ENCODE measurements around the gene CNGB1.
"Not testable (repeated sequence)": the region's sequence is repeated elsewhere in the genome, so short reads cannot be mapped to it uniquely, and the experiment has no call there.

Gene CNGB1

GRCh38 chr16:57920215-57920879 is 50.6 kb downstream of the CNGB1 start:
- no peak for TF ChIP-seq CTCF (IDR thresholded peaks at IDR 0.05; ENCODE audit: borderline replicate concordance, extremely low read depth, low read length, poor library complexity, severe bottlenecking)
- no peak for TF ChIP-seq EZH2 (IDR thresholded peaks at IDR 0.05; ENCODE audit: borderline replicate concordance, low read depth, low read length, severe bottlenecking)
- Histone ChIP-seq H3K27me3 (ENCODE audit: insufficient read depth, low read length, poor library complexity) (no peaks in the 10 kb centered on the region), H3K79me2 (ENCODE audit: insufficient read depth, low read length) (no peaks in the 10 kb centered on the region), H3K4me2 (ENCODE audit: insufficient read depth, low read length) (no peak overlapping the region), H2AFZ (ENCODE audit: low read depth, low read length) (no peak overlapping the region), H3K9ac (ENCODE audit: low read depth, low read length) (no peak overlapping the region), H4K20me1 (ENCODE audit: insufficient read depth, low read length) (no peaks in the 10 kb centered on the region), H3K4me1 (ENCODE audit: insufficient read depth, low read length) (no peaks in the 10 kb centered on the region), H3K36me3 (ENCODE audit: insufficient read depth, low read length) (no peaks in the 10 kb centered on the region), H3K4me3 (ENCODE audit: low read depth in 1 of 2, low read length in 2 of 2) (no peak overlapping the region), H3K9me3 (ENCODE audit: insufficient read depth, low read length, severe bottlenecking) (no peaks in the 10 kb centered on the region), H3K27ac (ENCODE audit: low read length) (no peak overlapping the region)
- DNase-seq (no peak), ATAC-seq (ENCODE audit: insufficient read depth, low read depth) (no peak)

GRCh38 chr16:57918994-57919393 is 51.9 kb downstream of the CNGB1 start:
- Histone ChIP-seq H3K36me3 (ENCODE audit: insufficient read depth, low read length) (no peaks in the 10 kb centered on the region), H4K20me1 (ENCODE audit: insufficient read depth, low read length) (no peaks in the 10 kb centered on the region; the same call in 1 of the 2 replicates), H2AFZ (ENCODE audit: low read depth, low read length) (no peak overlapping the region), H3K4me1 (ENCODE audit: insufficient read depth, low read length) (no peaks in the 10 kb centered on the region), H3K4me3 (ENCODE audit: low read depth in 1 of 2, low read length in 2 of 2) (no peak overlapping the region), H3K4me2 (ENCODE audit: insufficient read depth, low read length) (no peak overlapping the region), H3K27me3 (ENCODE audit: insufficient read depth, low read length, poor library complexity) (no peaks in the 10 kb centered on the region), H3K9ac (ENCODE audit: low read depth, low read length) (no peak overlapping the region), H3K27ac (ENCODE audit: low read length) (no peak overlapping the region), H3K79me2 (ENCODE audit: insufficient read depth, low read length) (no peaks in the 10 kb centered on the region), H3K9me3 (ENCODE audit: insufficient read depth, low read length, severe bottlenecking) (no peaks in the 10 kb centered on the region)
- DNase-seq (no peak), ATAC-seq (ENCODE audit: insufficient read depth, low read depth) (no peak)
- TF ChIP-seq CTCF (IDR thresholded peaks at IDR 0.05; ENCODE audit: borderline replicate concordance, extremely low read depth, low read length, poor library complexity, severe bottlenecking) (no peak), EZH2 (IDR thresholded peaks at IDR 0.05; ENCODE audit: borderline replicate concordance, low read depth, low read length, severe bottlenecking) (no peak)

GRCh38 chr16:57918444-57918843 is 52.5 kb downstream of the CNGB1 start:
- H3K4me1 ChIP-seq (ENCODE audit: insufficient read depth, low read length) = no peaks in the 10 kb centered on the region
- TF ChIP-seq CTCF (IDR thresholded peaks at IDR 0.05; ENCODE audit: borderline replicate concordance, extremely low read depth, low read length, poor library complexity, severe bottlenecking) (no peak), EZH2 (IDR thresholded peaks at IDR 0.05; ENCODE audit: borderline replicate concordance, low read depth, low read length, severe bottlenecking) (no peak)
- no peak overlapping the region for H3K4me2 ChIP-seq (ENCODE audit: insufficient read depth, low read length)
- DNase-seq = no peak
- no peak overlapping the region for H2AFZ ChIP-seq (ENCODE audit: low read depth, low read length)
- no peaks in the 10 kb centered on the region; the same call in 1 of the 2 replicates for H4K20me1 ChIP-seq (ENCODE audit: insufficient read depth, low read length)
- H3K9ac ChIP-seq (ENCODE audit: low read depth, low read length) = no peak overlapping the region
- no peaks in the 10 kb centered on the region for H3K79me2 ChIP-seq (ENCODE audit: insufficient read depth, low read length)
- no peaks in the 10 kb centered on the region for H3K36me3 ChIP-seq (ENCODE audit: insufficient read depth, low read length)
- ATAC-seq (ENCODE audit: insufficient read depth, low read depth) = no peak
- no peaks in the 10 kb centered on the region for H3K9me3 ChIP-seq (ENCODE audit: insufficient read depth, low read length, severe bottlenecking)
- H3K4me3 ChIP-seq (ENCODE audit: low read depth in 1 of 2, low read length in 2 of 2) = no peak overlapping the region
- H3K27me3 ChIP-seq (ENCODE audit: insufficient read depth, low read length, poor library complexity) = no peaks in the 10 kb centered on the region
- no peak overlapping the region for H3K27ac ChIP-seq (ENCODE audit: low read length)

GRCh38 chr16:57917929-57918328 is 53.0 kb downstream of the CNGB1 start:
- H2AFZ ChIP-seq (ENCODE audit: low read depth, low read length); H3K4me1 ChIP-seq (ENCODE audit: insufficient read depth, low read length); H3K9ac ChIP-seq (ENCODE audit: low read depth, low read length); DNase-seq; H3K4me3 ChIP-seq (ENCODE audit: low read depth in 1 of 2, low read length in 2 of 2); H3K27ac ChIP-seq (ENCODE audit: low read length); H3K27me3 ChIP-seq (ENCODE audit: insufficient read depth, low read length, poor library complexity); H3K9me3 ChIP-seq (ENCODE audit: insufficient read depth, low read length, severe bottlenecking); H3K36me3 ChIP-seq (ENCODE audit: insufficient read depth, low read length); ATAC-seq (ENCODE audit: insufficient read depth, low read depth); H4K20me1 ChIP-seq (ENCODE audit: insufficient read depth, low read length); H3K4me2 ChIP-seq (ENCODE audit: insufficient read depth, low read length); H3K79me2 ChIP-seq (ENCODE audit: insufficient read depth, low read length): not testable (repeated sequence)

- H4K20me1 ChIP-seq (ENCODE audit: insufficient read depth, low read length); H3K9me3 ChIP-seq (ENCODE audit: insufficient read depth, low read length, severe bottlenecking); ATAC-seq (ENCODE audit: insufficient read depth, low read depth); H3K4me2 ChIP-seq (ENCODE audit: insufficient read depth, low read length); H3K9ac ChIP-seq (ENCODE audit: low read depth, low read length); DNase-seq; H3K79me2 ChIP-seq (ENCODE audit: insufficient read depth, low read length); H3K36me3 ChIP-seq (ENCODE audit: insufficient read depth, low read length); H3K4me3 ChIP-seq (ENCODE audit: low read depth in 1 of 2, low read length in 2 of 2); H2AFZ ChIP-seq (ENCODE audit: low read depth, low read length); H3K27me3 ChIP-seq (ENCODE audit: insufficient read depth, low read length, poor library complexity); H3K27ac ChIP-seq (ENCODE audit: low read length); H3K4me1 ChIP-seq (ENCODE audit: insufficient read depth, low read length): not testable (repeated sequence)
These were observed 53.4 kb downstream of the CNGB1 start for GRCh38 chr16:57917489-57917888.

Data from DND-41 (cell line).